ENCODE results near the gene APLP2.

Gene APLP2

GRCh38 chr11:130118165-130118564 lies 48.5 kb downstream of the APLP2 start:
- in situ Hi-C loops (cut with HindIII; ENCODE audit: low pct_unique_long_range_greater_than_20kb, low sequenced_read_pairs): no loop called here
- no peak for TF ChIP-seq JUND (IDR thresholded peaks at IDR 0.05; ENCODE audit: low read depth)
- DNase-seq (ENCODE audit: low read depth in 1 of 2, low spot score in 1 of 2): no peak

GRCh38 chr11:130118636-130119387 lies 49.1 kb downstream of the APLP2 start:
- no peak for TF ChIP-seq JUND (IDR thresholded peaks at IDR 0.05; ENCODE audit: low read depth)
- no peak for DNase-seq (ENCODE audit: low read depth in 1 of 2, low spot score in 1 of 2)
- in situ Hi-C loops (cut with HindIII; ENCODE audit: low pct_unique_long_range_greater_than_20kb, low sequenced_read_pairs): no loop called here

- no peak for TF ChIP-seq JUND (IDR thresholded peaks at IDR 0.05; ENCODE audit: low read depth)
- in situ Hi-C loops (cut with HindIII; ENCODE audit: low pct_unique_long_range_greater_than_20kb, low sequenced_read_pairs): no loop called here
- DNase-seq (ENCODE audit: low read depth in 1 of 2, low spot score in 1 of 2): no peak
Measured at GRCh38 chr11:130120045-130120444, 50.4 kb downstream of the APLP2 start.

- no peak for TF ChIP-seq JUND (IDR thresholded peaks at IDR 0.05; ENCODE audit: low read depth)
- no peak for DNase-seq (ENCODE audit: low read depth in 1 of 2, low spot score in 1 of 2)
- in situ Hi-C loops (cut with HindIII; ENCODE audit: low pct_unique_long_range_greater_than_20kb, low sequenced_read_pairs): no loop called here
Measured at GRCh38 chr11:130121445-130121978, 51.8 kb downstream of the APLP2 start.

- no peak for DNase-seq (ENCODE audit: low read depth in 1 of 2, low spot score in 1 of 2)
- in situ Hi-C loops (cut with HindIII; ENCODE audit: low pct_unique_long_range_greater_than_20kb, low sequenced_read_pairs): no loop called here
- TF ChIP-seq JUND (IDR thresholded peaks at IDR 0.05; ENCODE audit: low read depth): no peak
Measured at GRCh38 chr11:130122141-130122575, 52.5 kb downstream of the APLP2 start.

GRCh38 chr11:130123414-130124040 lies 53.8 kb downstream of the APLP2 start:
- TF ChIP-seq JUND (IDR thresholded peaks at IDR 0.05; ENCODE audit: low read depth): no peak
- in situ Hi-C loops (cut with HindIII; ENCODE audit: low pct_unique_long_range_greater_than_20kb, low sequenced_read_pairs): no loop called here
- no peak for DNase-seq (ENCODE audit: low read depth in 1 of 2, low spot score in 1 of 2)

GRCh38 chr11:130124096-130124495 lies 54.4 kb downstream of the APLP2 start:
- peak in 1 of 2 experiments; percentile 63 for DNase-seq (ENCODE audit: low read depth in 1 of 2, low spot score in 1 of 2)
- no peak for TF ChIP-seq JUND (IDR thresholded peaks at IDR 0.05; ENCODE audit: low read depth)
- in situ Hi-C loops (cut with HindIII; ENCODE audit: low pct_unique_long_range_greater_than_20kb, low sequenced_read_pairs): no loop called here

GRCh38 chr11:130125638-130126037 lies 55.9 kb downstream of the APLP2 start:
- no peak for DNase-seq (ENCODE audit: low read depth in 1 of 2, low spot score in 1 of 2)
- TF ChIP-seq JUND (IDR thresholded peaks at IDR 0.05; ENCODE audit: low read depth): no peak
- in situ Hi-C loops (cut with HindIII; ENCODE audit: low pct_unique_long_range_greater_than_20kb, low sequenced_read_pairs): no loop called here

GRCh38 chr11:130126516-130126915 lies 56.8 kb downstream of the APLP2 start:
- TF ChIP-seq JUND (IDR thresholded peaks at IDR 0.05; ENCODE audit: low read depth): no peak
- DNase-seq (ENCODE audit: low read depth in 1 of 2, low spot score in 1 of 2): no peak
- in situ Hi-C loops (cut with HindIII; ENCODE audit: low pct_unique_long_range_greater_than_20kb, low sequenced_read_pairs): no loop called here

- in situ Hi-C loops (cut with HindIII; ENCODE audit: low pct_unique_long_range_greater_than_20kb, low sequenced_read_pairs): no loop called here
- DNase-seq (ENCODE audit: low read depth in 1 of 2, low spot score in 1 of 2): no peak
- TF ChIP-seq JUND (IDR thresholded peaks at IDR 0.05; ENCODE audit: low read depth): no peak
Measured at GRCh38 chr11:130127509-130127908, 57.8 kb downstream of the APLP2 start.

- no peak for TF ChIP-seq JUND (IDR thresholded peaks at IDR 0.05; ENCODE audit: low read depth)
- no peak for DNase-seq (ENCODE audit: low read depth in 1 of 2, low spot score in 1 of 2)
- in situ Hi-C loops (cut with HindIII; ENCODE audit: low pct_unique_long_range_greater_than_20kb, low sequenced_read_pairs): no loop called here
Measured at GRCh38 chr11:130128626-130129025, 58.9 kb downstream of the APLP2 start.

GRCh38 chr11:130129922-130130321 lies 60.2 kb downstream of the APLP2 start:
- in situ Hi-C loops (cut with HindIII; ENCODE audit: low pct_unique_long_range_greater_than_20kb, low sequenced_read_pairs): no loop called here
- DNase-seq (ENCODE audit: low read depth in 1 of 2, low spot score in 1 of 2): no peak
- no peak for TF ChIP-seq JUND (IDR thresholded peaks at IDR 0.05; ENCODE audit: low read depth)

Measured in T47D (cell line).